HFFc6 (cell line): ENCODE results near the gene GGACT. TPM values are rescaled to one million over a fixed set of nuclear protein-coding genes. Genes with fewer than 3 reads are reported as not detected.

Source experiments
- DNase-seq: peaks from one replicate; pipeline ENCODE4 v3.0.0-alpha.2; 2018
- H3K27ac Mint-ChIP-seq: 2 replicates; pipeline ENCODE4 v1.8.0; 2020; ENCODE audit warnings: mild to moderate bottlenecking, mixed read lengths
- H3K27me3 Mint-ChIP-seq: 2 replicates; pipeline ENCODE4 v1.8.0; 2021; ENCODE audit warnings: mild to moderate bottlenecking, moderate library complexity, mixed read lengths; ENCODE audit not compliant: insufficient read depth
- H3K36me3 Mint-ChIP-seq: 2 replicates; pipeline ENCODE4 v1.8.0; 2021; ENCODE audit warnings: low read depth, mixed read lengths
- H3K4me1 Mint-ChIP-seq: 2 replicates; pipeline ENCODE4 v1.8.0; 2020; ENCODE audit warnings: low read depth, mixed read lengths
- H3K4me3 Mint-ChIP-seq: 2 replicates; pipeline ENCODE4 v1.8.0; 2020; ENCODE audit warnings: mild to moderate bottlenecking, moderate library complexity, mixed read lengths
- H3K9me3 Mint-ChIP-seq: 2 replicates; pipeline ENCODE4 v1.8.0; 2020; ENCODE audit warnings: mild to moderate bottlenecking, mixed read lengths
- total RNA-seq, 6 experiments: library from RNA; stranded (reverse); fragmentation: NEBNext Ultra II Directional; extraction: Animal tissue kit (Norgen Biotek cat#: 25700); gene quantifications; 2 replicates in 1 of 6; 3 replicates in 5 of 6; pipeline ENCODE4 v1.2.3, GENCODE V29; 2021
- TF ChIP-seq, protein P1 (sequence below): fragments of 200-600 bp; sonication (generic); IDR thresholded peaks from 2 replicates; pipeline ENCODE4 v1.5.0; 2021; ENCODE audit warnings: antibody characterized with exemption, mild to moderate bottlenecking

The GGACT gene
- total RNA-seq, 6 experiments from 2014 or later, result 0.99 to 3.0 (median 1.8) TPM

GRCh38 chr13:100594255-100594654 is 5.7 kb upstream of the GGACT start:
- TF ChIP-seq, protein P1, sequence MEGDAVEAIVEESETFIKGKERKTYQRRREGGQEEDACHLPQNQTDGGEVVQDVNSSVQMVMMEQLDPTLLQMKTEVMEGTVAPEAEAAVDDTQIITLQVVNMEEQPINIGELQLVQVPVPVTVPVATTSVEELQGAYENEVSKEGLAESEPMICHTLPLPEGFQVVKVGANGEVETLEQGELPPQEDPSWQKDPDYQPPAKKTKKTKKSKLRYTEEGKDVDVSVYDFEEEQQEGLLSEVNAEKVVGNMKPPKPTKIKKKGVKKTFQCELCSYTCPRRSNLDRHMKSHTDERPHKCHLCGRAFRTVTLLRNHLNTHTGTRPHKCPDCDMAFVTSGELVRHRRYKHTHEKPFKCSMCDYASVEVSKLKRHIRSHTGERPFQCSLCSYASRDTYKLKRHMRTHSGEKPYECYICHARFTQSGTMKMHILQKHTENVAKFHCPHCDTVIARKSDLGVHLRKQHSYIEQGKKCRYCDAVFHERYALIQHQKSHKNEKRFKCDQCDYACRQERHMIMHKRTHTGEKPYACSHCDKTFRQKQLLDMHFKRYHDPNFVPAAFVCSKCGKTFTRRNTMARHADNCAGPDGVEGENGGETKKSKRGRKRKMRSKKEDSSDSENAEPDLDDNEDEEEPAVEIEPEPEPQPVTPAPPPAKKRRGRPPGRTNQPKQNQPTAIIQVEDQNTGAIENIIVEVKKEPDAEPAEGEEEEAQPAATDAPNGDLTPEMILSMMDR, result no peak
- Mint-ChIP-seq H3K4me3 (no peak overlapping the region), H3K36me3 (no peaks in the 10 kb centered on the region), H3K27me3 (peaks cover 5% of the 10 kb centered on the region; the same call in 1 of the 2 replicates), H3K27ac (no peak overlapping the region), H3K4me1 (peaks cover 2% of the 10 kb centered on the region), H3K9me3 (no peaks in the 10 kb centered on the region)
- DNase-seq, result no peak

- DNase-seq, result no peak
- Mint-ChIP-seq H3K4me3 (peak overlapping the region; percentile 85), H3K9me3 (no peaks in the 10 kb centered on the region), H3K36me3 (no peaks in the 10 kb centered on the region), H3K27me3 (no peaks in the 10 kb centered on the region; the same call in none of the 2 replicates), H3K4me1 (peaks cover 8% of the 10 kb centered on the region), H3K27ac (peak overlapping the region; percentile 56; the same call in 1 of the 2 replicates)
- TF ChIP-seq, protein P1, result no peak
Measured at GRCh38 chr13:100589178-100589725, 663 bp upstream of the GGACT start.

- no peaks in the 10 kb centered on the region; the same call in none of the 2 replicates for H3K27me3 Mint-ChIP-seq
- TF ChIP-seq, protein P1, result no peak
- no peaks in the 10 kb centered on the region; the same call in 1 of the 2 replicates for H3K36me3 Mint-ChIP-seq
- H3K9me3 Mint-ChIP-seq, result no peaks in the 10 kb centered on the region
- peaks cover 8% of the 10 kb centered on the region for H3K4me1 Mint-ChIP-seq
- no peak for DNase-seq
- H3K4me3 Mint-ChIP-seq, result no peak overlapping the region
- no peak overlapping the region for H3K27ac Mint-ChIP-seq
Measured at GRCh38 chr13:100584896-100585295, 3.7 kb downstream of the GGACT start.

DNA sequence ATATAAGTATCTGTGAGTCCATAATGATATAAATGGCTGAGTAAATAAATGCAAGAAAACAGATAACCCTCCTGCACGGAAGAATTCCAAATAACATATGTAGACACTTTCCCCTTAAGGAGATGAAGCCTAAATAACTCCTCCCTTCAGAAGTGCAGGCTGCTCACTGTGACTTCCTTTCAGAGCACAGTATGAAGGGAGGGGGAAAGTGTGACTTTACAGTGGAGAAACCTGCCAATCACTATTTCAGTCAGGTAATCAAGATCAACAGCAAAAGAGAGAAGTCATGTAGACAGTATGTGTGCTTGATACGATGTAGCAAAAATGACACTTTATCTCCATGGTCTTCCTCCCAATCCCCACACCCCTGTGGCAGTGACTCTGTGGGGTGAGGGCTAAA is 7.1 kb downstream of the GGACT start:
- Mint-ChIP-seq H3K4me1 (no peaks in the 10 kb centered on the region), H3K27ac (no peak overlapping the region), H3K27me3 (no peaks in the 10 kb centered on the region; the same call in none of the 2 replicates), H3K9me3 (no peaks in the 10 kb centered on the region), H3K36me3 (no peaks in the 10 kb centered on the region; the same call in 1 of the 2 replicates), H3K4me3 (no peak overlapping the region)
- TF ChIP-seq, protein P1, result no peak
- no peak for DNase-seq

- Mint-ChIP-seq H3K27me3 (no peaks in the 10 kb centered on the region; the same call in none of the 2 replicates), H3K4me1 (no peaks in the 10 kb centered on the region), H3K9me3 (no peaks in the 10 kb centered on the region), H3K36me3 (no peaks in the 10 kb centered on the region; the same call in 1 of the 2 replicates), H3K4me3 (no peak overlapping the region), H3K27ac (no peak overlapping the region)
- no peak for DNase-seq
- TF ChIP-seq, protein P1, result no peak
Measured at GRCh38 chr13:100581030-100581429, 7.6 kb downstream of the GGACT start.
